Gastroesophageal sphincter (tissue), 3 donors: ENCODE measurements around the gene FIGNL2.

ENCODE experiments used
- CTCF ChIP-seq, 4 experiments: fragments of 200-600 bp in 2 of 4; fragments of 450-650 bp in 2 of 4; sonication (generic) in 1 of 4; IDR thresholded peaks; one replicate each; pipeline ENCODE4 v1.5.1; 2017 to 2019; ENCODE audit warnings: antibody characterized with exemption in 4 of 4, mild to moderate bottlenecking in 2 of 4, moderate library complexity in 2 of 4
- POLR2A ChIP-seq, 2 donors: fragments of 450-650 bp; IDR thresholded peaks; one replicate each; pipeline ENCODE4 v1.6.1; 2017; ENCODE audit warnings: antibody characterized with exemption in 2 of 2, mild to moderate bottlenecking in 2 of 2, moderate library complexity in 1 of 2
- POLR2AphosphoS5 ChIP-seq: sonication (generic); formaldehyde crosslinking; IDR thresholded peaks from one replicate; pipeline ENCODE4 v1.6.1; 2017; ENCODE audit warnings: antibody characterized with exemption

- TF ChIP-seq POLR2AphosphoS5 (no peak), CTCF (IDR thresholded peaks at IDR 0.05) (no peak), POLR2A (IDR thresholded peaks at IDR 0.05) (no peak)
Observed at GRCh38 chr12:51784688-51785087, 63.8 kb downstream of the FIGNL2 start.
